Measurements from ENCODE around the gene UBE2E2. TPM values are rescaled to one million over a fixed set of nuclear protein-coding genes. Genes with fewer than 3 reads are reported as not detected.

UBE2E2 gene
- total RNA-seq, 2 donors from 2014 or later: 23.2 to 34.5 TPM

DNA sequence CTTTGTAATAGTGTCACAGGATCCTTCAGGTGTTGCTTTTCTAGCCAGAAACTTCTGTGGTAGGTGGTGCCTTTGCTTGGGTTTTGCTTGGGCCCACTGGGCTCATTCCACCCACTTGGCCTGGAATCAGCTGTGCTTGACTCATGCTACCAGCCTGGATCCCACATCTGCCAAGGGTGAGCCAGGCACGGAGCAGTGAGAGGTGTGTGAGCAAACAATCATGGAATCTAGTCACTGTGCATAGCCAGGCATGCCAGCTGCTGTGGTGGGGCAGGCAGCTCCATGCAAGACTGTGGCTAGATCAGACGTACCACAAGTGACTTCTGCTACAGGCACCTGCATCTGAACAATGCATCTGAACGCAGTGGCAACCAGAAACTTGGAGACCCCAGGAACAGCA, 275.9 kb downstream of the UBE2E2 start:
- H3K27ac Mint-ChIP-seq: no peak overlapping the region
- H3K9me3 ChIP-seq (ENCODE audit: control insufficient read depth, low read length): peaks cover 8% of the 10 kb centered on the region
- H3K36me3 Mint-ChIP-seq (ENCODE audit: low read depth): no peaks in the 10 kb centered on the region
- DNase-seq: no peak
- 60 to 72% methylated on average over 2 to 3 of the region's 3 CpGs for WGBS, 2 experiments (ENCODE audit: insufficient coverage in 1 of 2, insufficient read length in 1 of 2)
- TF ChIP-seq, protein P1, sequence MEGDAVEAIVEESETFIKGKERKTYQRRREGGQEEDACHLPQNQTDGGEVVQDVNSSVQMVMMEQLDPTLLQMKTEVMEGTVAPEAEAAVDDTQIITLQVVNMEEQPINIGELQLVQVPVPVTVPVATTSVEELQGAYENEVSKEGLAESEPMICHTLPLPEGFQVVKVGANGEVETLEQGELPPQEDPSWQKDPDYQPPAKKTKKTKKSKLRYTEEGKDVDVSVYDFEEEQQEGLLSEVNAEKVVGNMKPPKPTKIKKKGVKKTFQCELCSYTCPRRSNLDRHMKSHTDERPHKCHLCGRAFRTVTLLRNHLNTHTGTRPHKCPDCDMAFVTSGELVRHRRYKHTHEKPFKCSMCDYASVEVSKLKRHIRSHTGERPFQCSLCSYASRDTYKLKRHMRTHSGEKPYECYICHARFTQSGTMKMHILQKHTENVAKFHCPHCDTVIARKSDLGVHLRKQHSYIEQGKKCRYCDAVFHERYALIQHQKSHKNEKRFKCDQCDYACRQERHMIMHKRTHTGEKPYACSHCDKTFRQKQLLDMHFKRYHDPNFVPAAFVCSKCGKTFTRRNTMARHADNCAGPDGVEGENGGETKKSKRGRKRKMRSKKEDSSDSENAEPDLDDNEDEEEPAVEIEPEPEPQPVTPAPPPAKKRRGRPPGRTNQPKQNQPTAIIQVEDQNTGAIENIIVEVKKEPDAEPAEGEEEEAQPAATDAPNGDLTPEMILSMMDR (conservative IDR thresholded peaks at IDR 0.05): no peak
- peaks cover 9% of the 10 kb centered on the region for H3K4me1 Mint-ChIP-seq
- no peak overlapping the region for H3K4me3 Mint-ChIP-seq
- no peak overlapping the region for H3K4me3 ChIP-seq (ENCODE audit: low read length)
- no peaks in the 10 kb centered on the region for H3K27me3 ChIP-seq (ENCODE audit: control insufficient read depth, insufficient read depth, low read length, poor library complexity, severe bottlenecking)
- no peaks in the 10 kb centered on the region for H3K4me1 ChIP-seq (ENCODE audit: control insufficient read depth, insufficient read depth, low read length)
- H3K36me3 ChIP-seq (ENCODE audit: control insufficient read depth, insufficient read depth, low read length): no peaks in the 10 kb centered on the region
- peaks cover 1% of the 10 kb centered on the region for H3K9me3 Mint-ChIP-seq
- H3K27me3 Mint-ChIP-seq (ENCODE audit: insufficient read depth): no peaks in the 10 kb centered on the region
- H3K27ac ChIP-seq (ENCODE audit: low read depth, low read length): no peak overlapping the region
- H3K9ac ChIP-seq (ENCODE audit: extremely low read depth, low read length, poor library complexity, severe bottlenecking): no peak overlapping the region

DNA sequence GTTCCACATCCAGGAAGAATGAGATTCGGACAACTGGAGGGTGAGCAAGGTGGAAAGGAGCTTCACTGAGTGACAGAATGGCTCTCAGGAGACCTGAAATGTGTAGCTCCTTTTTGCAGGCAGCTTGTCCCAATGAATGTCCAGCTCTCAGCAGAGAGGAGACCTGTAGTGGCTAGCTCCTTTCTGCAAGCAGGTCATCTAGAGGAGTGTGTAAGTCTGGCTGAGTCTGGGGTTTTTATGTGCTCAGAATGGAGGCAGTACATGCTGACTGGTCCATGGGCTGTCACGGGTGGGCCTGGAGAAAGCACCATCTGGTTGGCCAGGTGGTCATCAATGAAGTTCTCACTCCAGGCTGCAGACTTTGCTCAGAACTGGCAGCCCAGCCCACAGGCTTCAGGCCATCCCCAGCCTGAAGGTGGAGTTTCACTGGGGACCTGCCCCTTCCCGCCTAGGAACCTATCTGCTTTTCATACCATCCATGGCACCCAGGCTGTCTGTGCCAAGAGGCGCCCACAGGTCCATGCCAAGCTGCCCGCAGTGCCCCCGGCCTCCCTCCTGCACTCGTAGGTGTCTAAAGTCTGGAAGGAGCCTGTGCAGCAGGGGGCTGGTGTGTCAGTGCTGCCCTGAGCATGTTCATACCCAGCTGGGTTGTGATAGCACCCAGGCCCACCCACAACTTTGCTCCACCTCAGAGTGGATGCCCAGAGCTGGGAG, 276.6 kb downstream of the UBE2E2 start:
- Histone ChIP-seq H3K4me3 (ENCODE audit: low read length) (no peak overlapping the region), H3K27me3 (ENCODE audit: control insufficient read depth, insufficient read depth, low read length, poor library complexity, severe bottlenecking) (no peaks in the 10 kb centered on the region), H3K9ac (ENCODE audit: extremely low read depth, low read length, poor library complexity, severe bottlenecking) (no peak overlapping the region), H3K4me1 (ENCODE audit: control insufficient read depth, insufficient read depth, low read length) (no peaks in the 10 kb centered on the region), H3K9me3 (ENCODE audit: control insufficient read depth, low read length) (peaks cover 8% of the 10 kb centered on the region), H3K27ac (ENCODE audit: low read depth, low read length) (no peak overlapping the region), H3K36me3 (ENCODE audit: control insufficient read depth, insufficient read depth, low read length) (no peaks in the 10 kb centered on the region)
- Mint-ChIP-seq H3K27ac (no peak overlapping the region), H3K4me1 (peaks cover 9% of the 10 kb centered on the region), H3K27me3 (ENCODE audit: insufficient read depth) (no peaks in the 10 kb centered on the region), H3K9me3 (peaks cover 4% of the 10 kb centered on the region), H3K36me3 (ENCODE audit: low read depth) (peaks cover 4% of the 10 kb centered on the region), H3K4me3 (no peak overlapping the region)
- WGBS, 2 experiments (ENCODE audit: insufficient coverage in 1 of 2, insufficient read length in 1 of 2): 78 to 81% methylated on average over 5 to 7 of the region's 7 CpGs
- TF ChIP-seq, protein P1 (conservative IDR thresholded peaks at IDR 0.05): no peak
- DNase-seq: no peak

DNA sequence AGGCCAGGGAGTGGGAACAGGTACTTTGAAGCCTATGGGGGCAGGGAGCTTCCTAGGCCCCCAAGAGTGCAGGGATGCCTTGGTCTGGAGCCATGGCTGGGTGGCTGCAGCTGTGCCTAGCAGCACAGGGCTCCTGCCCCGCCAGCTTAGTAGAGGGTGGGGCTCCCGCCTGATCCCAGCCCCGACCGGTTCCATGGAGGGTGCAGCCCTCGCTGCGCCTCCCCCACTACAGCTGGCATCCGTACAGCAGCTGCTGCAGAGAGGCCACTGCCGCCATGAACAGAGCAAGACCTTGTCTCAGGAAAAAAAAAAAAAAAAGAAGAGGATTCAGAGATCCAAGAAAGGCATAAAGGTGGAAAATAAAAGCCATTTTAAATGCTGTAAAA, 277.2 kb downstream of the UBE2E2 start:
- no peak for DNase-seq
- Mint-ChIP-seq H3K9me3 (peaks cover 4% of the 10 kb centered on the region), H3K4me1 (peaks cover 9% of the 10 kb centered on the region), H3K36me3 (ENCODE audit: low read depth) (peaks cover 4% of the 10 kb centered on the region), H3K27me3 (ENCODE audit: insufficient read depth) (no peaks in the 10 kb centered on the region), H3K27ac (no peak overlapping the region), H3K4me3 (no peak overlapping the region)
- Histone ChIP-seq H3K4me1 (ENCODE audit: control insufficient read depth, insufficient read depth, low read length) (no peaks in the 10 kb centered on the region), H3K27me3 (ENCODE audit: control insufficient read depth, insufficient read depth, low read length, poor library complexity, severe bottlenecking) (no peaks in the 10 kb centered on the region), H3K9ac (ENCODE audit: extremely low read depth, low read length, poor library complexity, severe bottlenecking) (no peak overlapping the region), H3K9me3 (ENCODE audit: control insufficient read depth, low read length) (peaks cover 10% of the 10 kb centered on the region), H3K36me3 (ENCODE audit: control insufficient read depth, insufficient read depth, low read length) (no peaks in the 10 kb centered on the region), H3K27ac (ENCODE audit: low read depth, low read length) (no peak overlapping the region), H3K4me3 (ENCODE audit: low read length) (no peak overlapping the region)
- 85 to 92% methylated on average over 5 to 8 of the region's 8 CpGs for WGBS, 2 experiments (ENCODE audit: insufficient coverage in 1 of 2, insufficient read length in 1 of 2)
- TF ChIP-seq, protein P1 (conservative IDR thresholded peaks at IDR 0.05): no peak
